Measurements from ENCODE around the gene DXO. TPM values are rescaled to one million over a fixed set of nuclear protein-coding genes. Genes with fewer than 3 reads are reported as not detected.
"Not testable (repeated sequence)": the region's sequence is repeated elsewhere in the genome, so short reads cannot be mapped to it uniquely, and the experiment has no call there.

DXO gene
- 14.1 and 15.2 TPM in 2 replicates for total RNA-seq

- intact Hi-C loops (cut with micrococcal nuclease) = loop anchor here (1.0 to 10.0 kb wide), 4 partner anchors 13 to 1303 kb away; partner anchors contain the start of genes B3GALT4, BAG6, RPS18 and SKIC2
- H3K27me3 Mint-ChIP-seq (ENCODE audit: insufficient read depth) = no peaks in the 10 kb centered on the region
- peak within 1 kb of the TSS; percentile 80 for H3K4me3 Mint-ChIP-seq
- peak within 1 kb of the TSS; percentile 100 for H3K27ac Mint-ChIP-seq
- H3K4me1 Mint-ChIP-seq (ENCODE audit: low read depth) = peaks cover 34% of the 10 kb centered on the region
- peaks cover 29% of the 10 kb centered on the region for H3K36me3 Mint-ChIP-seq (ENCODE audit: low read depth)
- peak; percentile 97 for DNase-seq (ENCODE audit: low spot score)
- no peaks in the 10 kb centered on the region for H3K9me3 Mint-ChIP-seq
Observed at GRCh38 chr6:31971993-31972708, at the start of gene DXO. TSS of gene DXO (minus strand) at chr6:31972138. CDS start at chr6:31971675, 463 bp downstream.

- H3K4me3 Mint-ChIP-seq; H3K36me3 Mint-ChIP-seq (ENCODE audit: low read depth); H3K27me3 Mint-ChIP-seq (ENCODE audit: insufficient read depth); H3K9me3 Mint-ChIP-seq; DNase-seq (ENCODE audit: low spot score); intact Hi-C loops (cut with micrococcal nuclease); H3K27ac Mint-ChIP-seq; H3K4me1 Mint-ChIP-seq (ENCODE audit: low read depth): not testable (repeated sequence)
Observed at GRCh38 chr6:32014547-32014946, 42.6 kb upstream of the DXO start, which contains the start of gene C4B. TSS of gene C4B (plus strand) at chr6:32014795. CDS start at chr6:32014846, 51 bp downstream.

GRCh38 chr6:32013738-32014137 is 41.8 kb upstream of the DXO start:
- H3K36me3 Mint-ChIP-seq (ENCODE audit: low read depth); DNase-seq (ENCODE audit: low spot score); intact Hi-C loops (cut with micrococcal nuclease); H3K9me3 Mint-ChIP-seq; H3K4me1 Mint-ChIP-seq (ENCODE audit: low read depth); H3K4me3 Mint-ChIP-seq; H3K27me3 Mint-ChIP-seq (ENCODE audit: insufficient read depth); H3K27ac Mint-ChIP-seq: not testable (repeated sequence)

GRCh38 chr6:32012941-32013617 is 41.1 kb upstream of the DXO start:
- intact Hi-C loops (cut with micrococcal nuclease); H3K4me1 Mint-ChIP-seq (ENCODE audit: low read depth); H3K4me3 Mint-ChIP-seq; H3K27me3 Mint-ChIP-seq (ENCODE audit: insufficient read depth); H3K9me3 Mint-ChIP-seq; H3K36me3 Mint-ChIP-seq (ENCODE audit: low read depth); DNase-seq (ENCODE audit: low spot score); H3K27ac Mint-ChIP-seq: not testable (repeated sequence)

- intact Hi-C loops (cut with micrococcal nuclease); H3K27me3 Mint-ChIP-seq (ENCODE audit: insufficient read depth); H3K4me1 Mint-ChIP-seq (ENCODE audit: low read depth); DNase-seq (ENCODE audit: low spot score); H3K9me3 Mint-ChIP-seq; H3K4me3 Mint-ChIP-seq; H3K36me3 Mint-ChIP-seq (ENCODE audit: low read depth); H3K27ac Mint-ChIP-seq: not testable (repeated sequence)
Observed at GRCh38 chr6:32010856-32011530, 39.1 kb upstream of the DXO start.

GRCh38 chr6:32009537-32009936 is 37.6 kb upstream of the DXO start:
- H3K4me3 Mint-ChIP-seq; H3K4me1 Mint-ChIP-seq (ENCODE audit: low read depth); DNase-seq (ENCODE audit: low spot score); H3K9me3 Mint-ChIP-seq; intact Hi-C loops (cut with micrococcal nuclease); H3K27ac Mint-ChIP-seq; H3K27me3 Mint-ChIP-seq (ENCODE audit: insufficient read depth); H3K36me3 Mint-ChIP-seq (ENCODE audit: low read depth): not testable (repeated sequence)

- H3K4me3 Mint-ChIP-seq; H3K36me3 Mint-ChIP-seq (ENCODE audit: low read depth); H3K27me3 Mint-ChIP-seq (ENCODE audit: insufficient read depth); H3K4me1 Mint-ChIP-seq (ENCODE audit: low read depth); H3K27ac Mint-ChIP-seq; H3K9me3 Mint-ChIP-seq; intact Hi-C loops (cut with micrococcal nuclease); DNase-seq (ENCODE audit: low spot score): not testable (repeated sequence)
Observed at GRCh38 chr6:32008616-32009015, 36.7 kb upstream of the DXO start.

- intact Hi-C loops (cut with micrococcal nuclease); H3K36me3 Mint-ChIP-seq (ENCODE audit: low read depth); H3K4me3 Mint-ChIP-seq; H3K27me3 Mint-ChIP-seq (ENCODE audit: insufficient read depth); H3K27ac Mint-ChIP-seq; H3K4me1 Mint-ChIP-seq (ENCODE audit: low read depth); DNase-seq (ENCODE audit: low spot score); H3K9me3 Mint-ChIP-seq: not testable (repeated sequence)
Observed at GRCh38 chr6:32008037-32008436, 36.1 kb upstream of the DXO start.

- H3K27ac Mint-ChIP-seq; intact Hi-C loops (cut with micrococcal nuclease); H3K27me3 Mint-ChIP-seq (ENCODE audit: insufficient read depth); H3K9me3 Mint-ChIP-seq; DNase-seq (ENCODE audit: low spot score); H3K4me3 Mint-ChIP-seq; H3K4me1 Mint-ChIP-seq (ENCODE audit: low read depth); H3K36me3 Mint-ChIP-seq (ENCODE audit: low read depth): not testable (repeated sequence)
Observed at GRCh38 chr6:32007086-32007485, 35.1 kb upstream of the DXO start.

- intact Hi-C loops (cut with micrococcal nuclease); DNase-seq (ENCODE audit: low spot score); H3K36me3 Mint-ChIP-seq (ENCODE audit: low read depth); H3K4me1 Mint-ChIP-seq (ENCODE audit: low read depth); H3K27me3 Mint-ChIP-seq (ENCODE audit: insufficient read depth); H3K9me3 Mint-ChIP-seq; H3K4me3 Mint-ChIP-seq; H3K27ac Mint-ChIP-seq: not testable (repeated sequence)
Observed at GRCh38 chr6:32005991-32006529, 34.1 kb upstream of the DXO start.

GRCh38 chr6:32005538-32005880 is 33.6 kb upstream of the DXO start:
- H3K9me3 Mint-ChIP-seq; intact Hi-C loops (cut with micrococcal nuclease); H3K27ac Mint-ChIP-seq: not testable (repeated sequence)

GRCh38 chr6:32004864-32005537 is 33.1 kb upstream of the DXO start:
- DNase-seq (ENCODE audit: low spot score); H3K27ac Mint-ChIP-seq; H3K9me3 Mint-ChIP-seq; H3K27me3 Mint-ChIP-seq (ENCODE audit: insufficient read depth); H3K36me3 Mint-ChIP-seq (ENCODE audit: low read depth); H3K4me3 Mint-ChIP-seq; H3K4me1 Mint-ChIP-seq (ENCODE audit: low read depth); intact Hi-C loops (cut with micrococcal nuclease): not testable (repeated sequence)

More at GRCh38 chr6:32005538-32005880, 33.6 kb upstream of the DXO start:
- not testable (repeated sequence) for H3K36me3 Mint-ChIP-seq (ENCODE audit: low read depth); H3K27me3 Mint-ChIP-seq (ENCODE audit: insufficient read depth); H3K4me3 Mint-ChIP-seq; DNase-seq (ENCODE audit: low spot score); H3K4me1 Mint-ChIP-seq (ENCODE audit: low read depth)
